Heart right ventricle (tissue), 16 donors: ENCODE measurements around the gene ADGRF4. TPM values are rescaled to one million over a fixed set of nuclear protein-coding genes. Genes with fewer than 3 reads are reported as not detected.

Source experiments
- ATAC-seq, 8 donors: fragments of 200-7000 bp; cut with Tn5 transposase; one replicate each; pipeline ENCODE4 v1.9.1; 2020; ENCODE audit warnings: mild to moderate bottlenecking in 8 of 8, moderate library complexity in 8 of 8, moderate number of reproducible peaks in 1 of 8
- DNase-seq, 2 donors: peaks; one replicate each; pipeline ENCODE4 v3.0.0-alpha.2; 2020
- H3K27ac ChIP-seq, 10 donors: fragments of 200-600 bp; sonication (generic) in 2 of 10; one replicate each; pipeline versions ENCODE4 v1.5.0 to v1.8.0; 2020 to 2022; ENCODE audit warnings: mild to moderate bottlenecking in 3 of 10
- H3K27me3 ChIP-seq, 7 donors: fragments of 200-600 bp; one replicate each; pipeline ENCODE4 v1.8.0; 2021 to 2022; ENCODE audit warnings: mild to moderate bottlenecking in 2 of 7
- H3K36me3 ChIP-seq, 9 donors: fragments of 200-600 bp; sonication (generic) in 1 of 9; one replicate each; pipeline versions ENCODE4 v1.5.0 to v1.8.0; 2020 to 2022; ENCODE audit warnings: mild to moderate bottlenecking in 2 of 9
- H3K4me1 ChIP-seq, 9 donors: fragments of 200-600 bp; sonication (generic) in 1 of 9; one replicate each; pipeline versions ENCODE4 v1.5.0 to v1.8.0; 2020 to 2022; ENCODE audit warnings: mild to moderate bottlenecking in 4 of 9
- H3K4me3 ChIP-seq, 10 donors: fragments of 200-600 bp; sonication (generic) in 2 of 10; one replicate each; pipeline versions ENCODE4 v1.5.0 to v1.8.0; 2020 to 2022; ENCODE audit warnings: mild to moderate bottlenecking in 7 of 10, moderate library complexity in 2 of 10
- H3K9me3 ChIP-seq, 11 donors: fragments of 200-600 bp in 10 of 11; sonication (generic) in 2 of 11; one replicate each; pipeline versions ENCODE4 v1.5.0 to v1.8.0; 2013 to 2022; ENCODE audit warnings: mild to moderate bottlenecking in 2 of 11, control low read depth in 1 of 11, moderate library complexity in 1 of 11
- CTCF ChIP-seq, 9 donors: fragments of 200-600 bp; sonication (generic) in 2 of 9; IDR thresholded peaks; one replicate each; pipeline versions ENCODE4 v1.5.0 to v1.8.0; 2021 to 2022; ENCODE audit warnings: antibody characterized with exemption in 9 of 9, mild to moderate bottlenecking in 5 of 9, moderate library complexity in 1 of 9
- WGBS, 2 donors: extraction: QIAGEN DNeasy Blood & Tissue Kit; methylation state at CpG; one replicate each; pipeline ENCODE4 v1.1.7; 2013; ENCODE audit warnings: inconsistent platforms in 1 of 2; 5-methylcytosine and 5-hydroxymethylcytosine counted together
- intact Hi-C, 10 donors: fragments of 100-400 bp; cut with DNase I; formaldehyde crosslinking; loops; one replicate each; pipeline versions ENCODE4 v1.11.1 to v1.14.2; 2022
- polyA plus RNA-seq, 2 donors: library from polyadenylated mRNA; stranded (reverse); fragments of 200-250 nt; gene quantifications; one replicate each; pipeline ENCODE4 v1.2.3, GENCODE V29; 2013
- total RNA-seq, 10 donors: library from RNA; stranded (reverse); fragmentation: NEBNext Ultra II Directional in 3 of 10; extraction: Animal tissue kit (Norgen Biotek cat#: 25700) in 3 of 10; gene quantifications; one replicate each; pipeline versions ENCODE4 v1.2.1 to v1.2.4, GENCODE V29; 2021 to 2023
- donor health status: Arrhythmogenic right ventricular cardiomyopathy.
- donor health status: ischemic (EF 13 %, LVEDD 7.1; RV severe dilation, severe dysfunction).
- donor health status: healthy with polysubstance abuse.
- donor health status: DM: no; HTN: yes; CAD: no.
- donor health status: DM: no; HTN: no; CAD: no.
- donor health status: ischemic (EF 25% LVEDD 6.9; RV normal size, moderate dysfunction).
- donor health status: ischemic (EF 25% LVEDD 5.7; RV mildly dilated, moderate dysfunction).
- donor health status: healthy.
- donor health status: DM: yes; HTN: yes; CAD: no.
- donor health status: Ischemic cardiomyopathy.
- donor health status: ischemic (EF 35%, LVEDD 5.7; RV mildly dilated, moderate dysfunction).
- donor health status: nonischemic (EF 11% LVEDD 7.7; RV severe dilation, severe dysfunction).
- donor health status: DM: yes; HTN: yes; CAD: no.
- donor health status: PGD.
- donor health status: ischemic (EF 29% LVEDD 5.4; RV normal size, mild dysfunction).
- donor health status: nonischemic (EF 23%, LVEDD 6.1; RV moderate dilation, normal function).

Gene ADGRF4
- total and polyA plus RNA-seq, 12 donors: 0.01 to 0.74 (median 0.11) TPM; not detected in 7

- DNase-seq: no peak
- WGBS, 2 donors: 77 to 78% methylated on average over 3 of the region's 3 CpGs
- intact Hi-C loops: no loop called here
These were observed 27.5 kb upstream of the ADGRF4 start for GRCh38 chr6:47670851-47671250.

GRCh38 chr6:47671777-47672176 is 26.6 kb upstream of the ADGRF4 start:
- ATAC-seq: no peak
- 70 to 71% methylated on average over 1 of the region's 1 CpG for WGBS, 2 donors
- Histone ChIP-seq H3K27ac (no peak overlapping the region), H3K9me3 (no peaks in the 10 kb centered on the region), H3K4me1 (peaks cover 0 to 11% (median 0%) of the 10 kb centered on the region in 9 donors), H3K36me3 (no peaks in the 10 kb centered on the region), H3K27me3 (no peaks in the 10 kb centered on the region), H3K4me3 (no peak overlapping the region)
- DNase-seq: no peak
- intact Hi-C loops: no loop called here
- no peak for TF ChIP-seq CTCF (IDR thresholded peaks at IDR 0.05)

More at GRCh38 chr6:47670851-47671250, 27.5 kb upstream of the ADGRF4 start:
- H3K36me3 ChIP-seq: no peaks in the 10 kb centered on the region
- H3K4me1 ChIP-seq: peaks cover 0 to 11% (median 0%) of the 10 kb centered on the region in 9 donors
- H3K9me3 ChIP-seq: no peaks in the 10 kb centered on the region
- TF ChIP-seq CTCF (IDR thresholded peaks at IDR 0.05): no peak
- no peaks in the 10 kb centered on the region for H3K27me3 ChIP-seq
- H3K27ac ChIP-seq: no peak overlapping the region
- H3K4me3 ChIP-seq: no peak overlapping the region
- no peak for ATAC-seq

- Histone ChIP-seq H3K36me3 (no peaks in the 10 kb centered on the region), H3K27me3 (no peaks in the 10 kb centered on the region), H3K9me3 (no peaks in the 10 kb centered on the region), H3K4me3 (no peak overlapping the region), H3K27ac (no peak overlapping the region), H3K4me1 (peaks cover 0 to 11% (median 0%) of the 10 kb centered on the region in 9 donors)
- 90 to 95% methylated on average over 1 of the region's 1 CpG for WGBS, 2 donors
- TF ChIP-seq CTCF (IDR thresholded peaks at IDR 0.05): no peak
- intact Hi-C loops: no loop called here
- ATAC-seq (no peak), DNase-seq (no peak)
These were observed 25.6 kb upstream of the ADGRF4 start for GRCh38 chr6:47672816-47673215.

- H3K4me3 ChIP-seq: no peak overlapping the region
- ATAC-seq: no peak
These were observed 23.7 kb upstream of the ADGRF4 start for GRCh38 chr6:47674673-47675072.

More at GRCh38 chr6:47674673-47675072, 23.7 kb upstream of the ADGRF4 start:
- H3K4me1 ChIP-seq: peaks cover 0 to 8% (median 0%) of the 10 kb centered on the region in 9 donors
- no peaks in the 10 kb centered on the region for H3K27me3 ChIP-seq
- H3K9me3 ChIP-seq: no peaks in the 10 kb centered on the region
- no peak for DNase-seq
- WGBS, 2 donors: 92 to 94% methylated on average over 3 of the region's 3 CpGs
- H3K36me3 ChIP-seq: no peaks in the 10 kb centered on the region
- intact Hi-C loops: no loop called here
- H3K27ac ChIP-seq: no peak overlapping the region
- no peak for TF ChIP-seq CTCF (IDR thresholded peaks at IDR 0.05)
